Chondrocyte (in vitro differentiated cells): ENCODE results near the gene SPATA31D4. TPM values are rescaled to one million over a fixed set of nuclear protein-coding genes. Genes with fewer than 3 reads are reported as not detected.
"Not testable (repeated sequence)": the region's sequence is repeated elsewhere in the genome, so short reads cannot be mapped to it uniquely, and the experiment has no call there.

ENCODE experiments used
- DNase-seq: peaks from one replicate; pipeline ENCODE4 v3.0.0; 2021; ENCODE audit warnings: mixed read lengths, low spot score
- H3K27ac Mint-ChIP-seq: one replicate; pipeline ENCODE4 v1.8.0; 2021; ENCODE audit warnings: mild to moderate bottlenecking, moderate library complexity, mixed read lengths; ENCODE audit not compliant: unreplicated experiment
- H3K27me3 Mint-ChIP-seq: 2 replicates; pipeline ENCODE4 v1.8.0; 2021; ENCODE audit warnings: low read depth, mixed read lengths
- H3K36me3 Mint-ChIP-seq: 2 replicates; pipeline ENCODE4 v1.8.0; 2021; ENCODE audit warnings: low read depth, mixed read lengths
- H3K4me1 Mint-ChIP-seq: 2 replicates; pipeline ENCODE4 v1.8.0; 2021; ENCODE audit warnings: low read depth, mild to moderate bottlenecking, mixed read lengths
- H3K4me3 Mint-ChIP-seq: one replicate; pipeline ENCODE4 v1.8.0; 2021; ENCODE audit warnings: mild to moderate bottlenecking, moderate library complexity, mixed read lengths; ENCODE audit not compliant: unreplicated experiment
- H3K9me3 Mint-ChIP-seq: 2 replicates; pipeline ENCODE4 v1.8.0; 2021; ENCODE audit warnings: low read depth, mixed read lengths
- total RNA-seq: library from RNA; stranded (reverse); gene quantifications from 3 replicates; pipeline ENCODE4 v1.2.1, GENCODE V29; 2021
- TF ChIP-seq, protein P1 (sequence below): fragments of 200-600 bp; sonication (generic); IDR thresholded peaks from 2 replicates; pipeline ENCODE4 v1.5.0; 2021; ENCODE audit warnings: antibody characterized with exemption, mild to moderate bottlenecking, moderate library complexity

SPATA31D4 gene
- total RNA-seq, 1 donor from 2014 or later, result not detected

- H3K27ac Mint-ChIP-seq, H3K4me3 Mint-ChIP-seq, DNase-seq: not testable (repeated sequence)
These were observed 20.4 kb downstream of the SPATA31D4 start for GRCh38 chr9:81948650-81949049.

DNA sequence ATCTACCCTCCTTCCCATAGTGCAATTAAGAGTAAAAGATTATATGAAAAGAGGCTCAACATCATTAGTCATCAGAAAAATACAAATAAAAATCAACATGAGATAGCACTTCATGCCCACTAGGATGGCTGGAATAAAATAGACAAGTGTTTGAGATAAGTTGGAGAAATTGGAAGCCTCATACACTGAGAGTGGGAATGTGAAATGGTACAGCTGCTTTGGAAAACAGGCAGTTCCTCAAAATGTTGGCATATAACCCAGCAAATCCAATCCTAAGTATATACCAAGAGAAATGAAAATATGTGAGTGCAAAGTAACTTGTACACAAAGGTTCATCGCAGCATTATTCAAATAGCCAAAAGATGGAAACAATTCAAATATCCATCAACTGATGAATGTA lies 24.9 kb downstream of the SPATA31D4 start:
- H3K4me1 Mint-ChIP-seq, result no peaks in the 10 kb centered on the region
- H3K4me3 Mint-ChIP-seq, result no peak overlapping the region
- DNase-seq, result no peak
- no peak overlapping the region for H3K27ac Mint-ChIP-seq
- TF ChIP-seq, protein P1, sequence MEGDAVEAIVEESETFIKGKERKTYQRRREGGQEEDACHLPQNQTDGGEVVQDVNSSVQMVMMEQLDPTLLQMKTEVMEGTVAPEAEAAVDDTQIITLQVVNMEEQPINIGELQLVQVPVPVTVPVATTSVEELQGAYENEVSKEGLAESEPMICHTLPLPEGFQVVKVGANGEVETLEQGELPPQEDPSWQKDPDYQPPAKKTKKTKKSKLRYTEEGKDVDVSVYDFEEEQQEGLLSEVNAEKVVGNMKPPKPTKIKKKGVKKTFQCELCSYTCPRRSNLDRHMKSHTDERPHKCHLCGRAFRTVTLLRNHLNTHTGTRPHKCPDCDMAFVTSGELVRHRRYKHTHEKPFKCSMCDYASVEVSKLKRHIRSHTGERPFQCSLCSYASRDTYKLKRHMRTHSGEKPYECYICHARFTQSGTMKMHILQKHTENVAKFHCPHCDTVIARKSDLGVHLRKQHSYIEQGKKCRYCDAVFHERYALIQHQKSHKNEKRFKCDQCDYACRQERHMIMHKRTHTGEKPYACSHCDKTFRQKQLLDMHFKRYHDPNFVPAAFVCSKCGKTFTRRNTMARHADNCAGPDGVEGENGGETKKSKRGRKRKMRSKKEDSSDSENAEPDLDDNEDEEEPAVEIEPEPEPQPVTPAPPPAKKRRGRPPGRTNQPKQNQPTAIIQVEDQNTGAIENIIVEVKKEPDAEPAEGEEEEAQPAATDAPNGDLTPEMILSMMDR, result no peak
- H3K36me3 Mint-ChIP-seq, result peaks cover 5% of the 10 kb centered on the region
- peaks cover 10% of the 10 kb centered on the region for H3K27me3 Mint-ChIP-seq
- peaks cover 14% of the 10 kb centered on the region for H3K9me3 Mint-ChIP-seq

More at GRCh38 chr9:81948650-81949049, 20.4 kb downstream of the SPATA31D4 start:
- not testable (repeated sequence) for H3K4me1 Mint-ChIP-seq, H3K9me3 Mint-ChIP-seq, H3K27me3 Mint-ChIP-seq, H3K36me3 Mint-ChIP-seq

DNA sequence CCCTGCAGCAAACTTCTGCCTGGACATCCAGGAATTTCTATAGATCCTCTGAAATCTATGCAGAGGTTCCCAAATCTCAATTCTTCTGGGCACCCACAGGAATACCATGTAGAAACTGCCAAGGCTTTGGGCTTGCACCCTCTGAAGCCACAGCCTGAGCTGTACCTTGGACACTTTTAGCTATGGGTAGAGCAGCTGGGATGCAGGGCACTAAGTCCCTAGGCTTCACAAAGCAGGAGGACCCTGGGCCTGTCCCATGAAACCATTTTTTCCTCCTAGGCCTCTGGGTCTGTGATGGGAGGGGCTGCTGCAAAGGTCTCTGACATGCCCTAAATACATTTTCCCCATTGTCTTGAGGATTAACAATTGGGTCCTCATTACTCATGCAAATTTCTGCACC lies 27.4 kb downstream of the SPATA31D4 start:
- TF ChIP-seq, protein P1, result no peak
- no peaks in the 10 kb centered on the region for H3K27me3 Mint-ChIP-seq
- H3K9me3 Mint-ChIP-seq, result peaks cover 14% of the 10 kb centered on the region
- no peak overlapping the region for H3K27ac Mint-ChIP-seq
- H3K36me3 Mint-ChIP-seq, result peaks cover 5% of the 10 kb centered on the region
- H3K4me1 Mint-ChIP-seq, result no peaks in the 10 kb centered on the region
- no peak for DNase-seq
- H3K4me3 Mint-ChIP-seq, result no peak overlapping the region

GRCh38 chr9:81964218-81965171 lies 36.3 kb downstream of the SPATA31D4 start:
- H3K4me3 Mint-ChIP-seq, result no peak overlapping the region
- no peaks in the 10 kb centered on the region for H3K4me1 Mint-ChIP-seq
- H3K9me3 Mint-ChIP-seq, result peaks cover 9% of the 10 kb centered on the region
- H3K27me3 Mint-ChIP-seq, result peaks cover 2% of the 10 kb centered on the region
- no peak for DNase-seq
- H3K36me3 Mint-ChIP-seq, result peaks cover 3% of the 10 kb centered on the region
- no peak overlapping the region for H3K27ac Mint-ChIP-seq
- TF ChIP-seq, protein P1, result no peak

DNA sequence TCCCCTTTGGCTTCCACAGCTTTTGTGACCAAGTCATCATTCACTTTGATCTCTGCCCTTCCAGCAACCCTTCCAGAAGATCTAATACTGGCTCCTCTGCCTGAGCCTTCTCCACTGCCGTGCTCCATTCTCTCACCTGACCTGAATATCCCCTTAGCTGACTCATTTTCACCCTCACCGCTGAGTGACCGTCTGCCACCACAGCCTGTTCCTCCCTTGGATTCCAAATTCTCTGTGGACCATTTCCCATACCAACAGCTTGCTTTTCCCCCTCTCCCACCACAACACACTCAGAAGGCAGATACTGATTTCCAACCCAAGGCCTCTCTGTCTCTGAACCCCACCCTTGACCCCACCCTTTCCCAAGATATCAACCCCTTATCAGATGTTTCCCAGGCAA lies 39.8 kb downstream of the SPATA31D4 start:
- TF ChIP-seq, protein P1, result no peak
- Mint-ChIP-seq H3K36me3 (peaks cover 3% of the 10 kb centered on the region), H3K27me3 (peaks cover 2% of the 10 kb centered on the region), H3K4me3 (no peak overlapping the region), H3K27ac (no peak overlapping the region), H3K9me3 (peaks cover 9% of the 10 kb centered on the region), H3K4me1 (no peaks in the 10 kb centered on the region)
- no peak for DNase-seq
